Measurements from ENCODE around the gene BBIP1.

DNA sequence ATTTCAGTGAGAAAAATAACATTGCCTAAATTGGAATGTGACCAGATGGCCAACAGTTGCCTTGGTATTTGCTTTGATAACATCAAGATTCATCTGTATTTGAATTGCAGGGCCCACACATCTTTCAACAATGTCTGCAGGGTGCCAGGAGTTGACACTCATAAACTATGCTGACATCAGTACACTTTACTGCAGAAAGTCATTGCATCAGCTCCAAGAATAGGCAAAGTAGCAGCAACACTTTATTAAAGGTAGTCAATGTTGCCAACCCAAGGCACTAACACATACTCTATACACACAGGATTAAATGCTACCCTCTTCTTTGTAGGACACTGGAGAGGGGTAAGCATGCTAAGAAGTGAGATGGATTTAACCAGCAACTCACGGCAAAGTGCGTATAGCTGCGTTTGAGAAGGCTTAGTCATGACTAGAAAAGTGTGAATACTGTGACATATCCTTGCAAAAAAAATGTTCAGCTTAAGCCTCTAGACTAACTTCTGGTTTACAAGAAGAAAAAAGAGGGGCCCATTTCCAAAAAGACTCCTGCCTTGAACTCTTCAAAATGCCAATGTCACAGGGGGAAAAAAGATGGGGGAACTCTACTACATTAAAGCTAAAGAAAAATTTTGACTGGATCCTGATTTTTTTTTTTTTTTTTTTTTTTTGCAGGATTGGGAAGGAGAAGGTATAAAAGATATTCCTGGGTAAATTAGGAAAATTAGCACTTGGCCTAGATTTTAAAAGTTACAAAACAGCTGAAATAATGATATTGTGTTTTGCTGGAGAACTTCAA, 2.2 kb downstream of the BBIP1 start:
- TF ChIP-seq, protein P1, sequence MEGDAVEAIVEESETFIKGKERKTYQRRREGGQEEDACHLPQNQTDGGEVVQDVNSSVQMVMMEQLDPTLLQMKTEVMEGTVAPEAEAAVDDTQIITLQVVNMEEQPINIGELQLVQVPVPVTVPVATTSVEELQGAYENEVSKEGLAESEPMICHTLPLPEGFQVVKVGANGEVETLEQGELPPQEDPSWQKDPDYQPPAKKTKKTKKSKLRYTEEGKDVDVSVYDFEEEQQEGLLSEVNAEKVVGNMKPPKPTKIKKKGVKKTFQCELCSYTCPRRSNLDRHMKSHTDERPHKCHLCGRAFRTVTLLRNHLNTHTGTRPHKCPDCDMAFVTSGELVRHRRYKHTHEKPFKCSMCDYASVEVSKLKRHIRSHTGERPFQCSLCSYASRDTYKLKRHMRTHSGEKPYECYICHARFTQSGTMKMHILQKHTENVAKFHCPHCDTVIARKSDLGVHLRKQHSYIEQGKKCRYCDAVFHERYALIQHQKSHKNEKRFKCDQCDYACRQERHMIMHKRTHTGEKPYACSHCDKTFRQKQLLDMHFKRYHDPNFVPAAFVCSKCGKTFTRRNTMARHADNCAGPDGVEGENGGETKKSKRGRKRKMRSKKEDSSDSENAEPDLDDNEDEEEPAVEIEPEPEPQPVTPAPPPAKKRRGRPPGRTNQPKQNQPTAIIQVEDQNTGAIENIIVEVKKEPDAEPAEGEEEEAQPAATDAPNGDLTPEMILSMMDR (IDR thresholded peaks at IDR 0.05) = no peak
- TF ChIP-seq POLR2A (IDR thresholded peaks at IDR 0.05) = no peak

Data from esophagus squamous epithelium (tissue), 4 donors.